Caki2 (cell line): ENCODE data around the gene GIT2. TPM values are rescaled to one million over a fixed set of nuclear protein-coding genes. Genes with fewer than 3 reads are reported as not detected.

Experiments used
- DNase-seq: peaks from one replicate; pipeline ENCODE4 v3.0.0-alpha.2; 2015; ENCODE audit warnings: low read depth
- in situ Hi-C: cut with HindIII; loops from 2 replicates; pipeline ENCODE4 v1.10.0; 2016; ENCODE audit warnings: low sequenced_read_pairs, low pct_unique_long_range_greater_than_20kb, mixed read lengths
- total RNA-seq: library from RNA; depleted of rRNA; stranded (reverse); fragments of >200 nt; shearing (Covaris generic); gene quantifications from 2 replicates; pipeline ENCODE4 v1.2.3, GENCODE V29; 2014; ENCODE audit warnings: low replicate concordance

The GIT2 gene
- total RNA-seq, 1 experiment from 2014 or later = 4.5 TPM

DNA sequence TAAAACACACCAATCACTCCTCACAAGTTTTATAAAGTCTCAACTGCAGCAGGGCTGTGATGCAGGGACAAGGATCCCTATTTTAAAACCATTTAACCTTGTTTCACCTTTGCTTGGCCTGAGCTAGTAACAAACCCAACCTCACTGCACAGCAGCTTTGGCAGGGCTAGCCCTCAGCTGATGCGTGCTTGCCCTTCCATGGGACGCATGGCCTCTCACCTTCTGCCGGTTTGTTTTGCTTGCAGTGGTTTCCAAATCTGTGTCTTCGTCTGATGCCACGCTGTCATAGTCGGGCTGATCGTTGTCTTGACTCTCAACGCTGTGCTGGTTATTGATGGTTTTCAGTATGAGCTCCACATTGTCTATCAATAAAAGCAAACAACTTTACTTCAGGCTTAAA, 43.3 kb downstream of the GIT2 start:
- in situ Hi-C loops = no loop called here
- DNase-seq = no peak

DNA sequence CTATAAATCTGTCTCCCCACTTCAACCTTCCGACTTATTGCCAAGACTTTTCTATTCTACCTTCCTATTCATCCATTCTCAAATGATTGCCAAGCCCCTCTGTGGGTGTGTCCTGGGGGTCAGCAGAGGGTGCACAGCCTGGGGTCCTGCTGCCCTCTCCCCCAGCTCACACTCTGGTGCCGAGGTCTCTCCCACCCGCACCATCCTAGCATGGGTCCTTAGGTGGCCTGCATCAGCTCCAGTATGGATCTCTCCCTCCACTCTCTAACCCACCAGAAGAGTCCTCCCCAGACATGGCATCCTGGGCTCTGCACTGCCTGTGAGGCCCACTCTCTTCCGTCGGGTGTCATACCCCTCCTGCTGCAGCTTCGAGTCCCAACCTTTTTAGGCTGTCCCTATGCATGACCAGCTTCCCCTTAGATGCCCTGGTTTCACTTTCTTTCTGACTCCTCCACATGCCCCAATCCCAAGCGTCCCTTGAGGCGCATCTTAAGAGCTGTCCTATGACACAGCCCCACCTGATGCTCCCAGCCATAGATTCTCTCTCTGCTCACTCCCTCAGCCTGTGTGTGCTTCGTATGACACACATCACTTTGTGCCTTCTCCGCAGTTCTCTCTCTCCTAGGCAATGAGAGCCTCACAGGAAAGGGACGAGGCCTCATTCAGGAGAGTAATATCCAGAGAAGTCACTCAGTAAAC, 43.9 kb downstream of the GIT2 start:
- in situ Hi-C loops = no loop called here
- DNase-seq = no peak

DNA sequence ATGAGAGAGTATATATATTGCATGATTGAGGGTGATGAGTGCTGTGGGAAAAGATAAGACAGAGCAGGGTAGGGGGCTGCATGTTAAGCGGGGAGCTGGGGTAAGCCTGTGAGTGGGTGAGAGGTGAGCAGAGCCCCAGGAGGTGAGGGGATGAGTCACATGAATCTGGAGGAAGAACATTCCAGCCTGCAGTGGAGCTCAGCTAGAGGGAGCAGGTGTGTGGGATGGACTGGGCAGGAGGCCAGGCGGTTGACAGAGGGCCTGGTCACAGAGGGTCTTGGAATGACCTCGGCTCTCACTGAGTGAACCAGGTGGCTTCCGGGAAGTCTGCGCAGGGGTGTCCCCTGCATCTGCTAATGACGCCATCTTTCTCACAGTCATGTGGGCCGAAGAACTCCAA, 44.4 kb downstream of the GIT2 start:
- in situ Hi-C loops = no loop called here
- DNase-seq = peak; percentile 13

DNA sequence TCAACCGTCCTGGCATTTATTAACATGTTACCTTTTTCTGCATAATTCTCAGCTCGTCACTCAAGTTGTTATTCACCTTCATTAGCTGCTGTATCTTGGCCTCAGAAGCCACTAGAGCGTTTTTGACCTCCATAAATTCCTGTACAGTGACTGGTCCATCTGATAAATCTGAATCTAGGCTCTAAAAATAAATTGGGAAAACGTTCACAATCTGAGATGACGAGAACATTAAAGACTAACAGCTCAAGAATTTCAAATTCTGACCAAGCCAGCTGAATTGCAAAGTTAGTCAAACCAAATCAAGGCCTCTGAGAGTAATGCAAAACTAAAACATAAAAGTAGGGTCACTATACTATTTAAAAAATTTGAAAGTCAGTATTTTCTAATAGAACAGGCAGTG, 45.0 kb downstream of the GIT2 start:
- peak; percentile 32 for DNase-seq
- in situ Hi-C loops = no loop called here

DNA sequence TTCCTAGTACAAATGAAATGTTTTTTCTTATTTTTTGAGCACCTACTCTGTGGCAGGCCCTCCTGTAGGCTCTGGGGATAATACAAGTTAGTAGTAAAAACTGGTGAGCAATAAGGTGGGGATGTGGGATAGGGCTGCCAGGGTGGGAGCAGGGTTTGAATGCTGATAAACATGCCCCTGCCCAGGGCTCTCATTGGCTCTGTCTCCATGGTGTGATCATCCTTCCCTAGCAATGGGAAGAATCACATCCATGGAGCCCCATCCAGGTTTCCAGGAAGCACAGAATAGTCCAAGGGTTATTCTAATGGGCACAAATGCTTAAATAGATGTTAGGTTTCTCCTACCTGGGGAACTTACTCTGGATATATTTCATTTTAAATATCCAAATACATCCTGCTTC, 45.5 kb downstream of the GIT2 start:
- in situ Hi-C loops = no loop called here
- DNase-seq = no peak

DNA sequence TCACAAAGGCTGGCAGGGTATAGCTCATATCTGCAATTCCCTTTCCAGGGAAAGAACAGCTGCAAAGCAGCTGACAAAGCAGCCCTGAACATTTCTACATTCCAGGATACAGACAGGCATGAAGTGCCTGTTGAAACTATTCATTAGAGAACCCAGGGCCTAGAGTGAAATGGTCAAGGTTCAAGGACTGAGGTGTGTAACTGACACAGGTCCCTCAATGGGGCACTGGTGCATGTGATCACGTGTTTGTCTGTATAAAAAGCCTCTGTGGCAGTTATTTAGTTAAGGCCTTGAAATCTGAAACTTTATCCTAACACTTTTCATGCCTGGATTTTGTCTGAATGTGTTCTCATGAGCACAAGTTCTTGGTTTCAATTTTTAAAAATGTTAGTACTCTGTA, 47.1 kb downstream of the GIT2 start:
- DNase-seq = no peak
- in situ Hi-C loops = no loop called here

DNA sequence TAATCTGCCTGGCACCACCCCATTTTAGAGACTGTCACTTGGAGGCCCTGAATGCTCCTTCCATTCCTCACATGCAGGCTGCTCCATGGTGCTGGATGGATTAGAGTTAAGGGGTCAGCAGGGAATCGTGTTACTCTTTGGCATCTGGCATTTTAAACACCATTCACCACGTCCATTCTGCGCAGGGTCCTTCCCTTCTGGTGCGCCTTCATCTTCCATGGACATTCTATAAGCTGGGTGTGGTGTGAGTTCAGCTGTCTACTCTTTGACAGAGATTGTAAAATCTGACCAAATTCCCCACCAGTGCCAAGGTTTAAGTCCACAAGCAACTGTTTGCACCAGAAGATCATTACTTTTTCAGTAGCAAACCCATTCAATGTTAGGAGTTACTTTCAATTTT, 47.8 kb downstream of the GIT2 start:
- in situ Hi-C loops = no loop called here
- no peak for DNase-seq

DNA sequence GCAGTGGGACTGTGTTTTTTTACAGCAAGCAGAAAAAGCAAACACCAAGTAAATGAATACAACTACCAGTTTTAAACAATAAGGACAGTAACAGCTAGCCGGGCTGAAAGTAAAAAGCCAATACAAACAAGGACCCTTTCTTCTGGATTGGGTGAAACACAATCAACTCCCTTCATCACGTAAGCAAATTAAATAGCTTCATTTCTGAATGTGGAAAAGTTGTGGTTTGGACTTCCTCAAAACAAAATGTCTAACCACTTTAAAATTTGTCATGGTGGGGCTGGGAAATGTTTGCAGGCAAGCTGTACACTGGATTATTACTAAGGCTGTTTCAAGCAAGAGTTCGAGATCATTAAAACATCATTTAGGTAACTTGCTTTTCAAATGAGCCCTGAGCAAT, 48.6 kb downstream of the GIT2 start:
- DNase-seq = no peak
- in situ Hi-C loops = no loop called here

DNA sequence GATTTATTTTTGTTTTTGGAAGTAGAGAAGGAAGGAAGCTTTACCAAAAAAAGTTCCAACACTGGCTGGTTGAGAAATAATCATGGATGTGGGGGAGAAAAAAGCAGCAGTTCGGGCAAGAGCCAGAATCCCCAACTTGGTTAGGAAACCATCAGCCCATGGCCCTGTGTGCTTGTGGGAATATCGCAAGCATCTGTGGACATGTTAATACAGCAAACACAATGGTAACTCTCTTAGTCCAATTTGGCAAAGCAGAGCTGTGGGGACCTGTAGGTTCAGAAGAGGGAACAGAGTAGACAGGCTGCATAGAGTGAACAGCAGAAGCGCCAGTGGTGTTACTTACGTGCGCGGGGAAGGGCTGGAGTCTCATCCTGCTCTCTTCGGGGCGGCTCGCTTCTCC, 49.3 kb downstream of the GIT2 start:
- DNase-seq = no peak
- in situ Hi-C loops = no loop called here

DNA sequence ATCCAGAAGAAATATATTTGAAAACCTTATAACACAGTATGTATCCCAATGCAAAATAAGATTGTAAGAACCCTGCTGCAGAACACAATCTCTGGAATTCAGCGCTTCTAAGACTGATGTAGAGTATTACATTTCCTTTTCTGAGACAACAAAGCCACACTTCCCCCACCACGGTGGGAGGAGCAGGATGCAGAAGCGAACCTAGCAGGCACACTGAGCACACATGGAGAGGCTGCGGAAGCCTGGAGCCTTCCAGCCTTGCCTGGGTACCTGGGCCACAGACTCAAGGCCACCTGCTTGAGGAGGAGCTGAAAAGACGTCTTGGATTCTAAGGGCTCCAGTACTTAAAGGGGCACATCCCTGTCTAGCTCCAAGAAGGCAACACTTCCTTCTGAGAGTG, 49.7 kb downstream of the GIT2 start:
- DNase-seq = no peak
- in situ Hi-C loops = no loop called here

DNA sequence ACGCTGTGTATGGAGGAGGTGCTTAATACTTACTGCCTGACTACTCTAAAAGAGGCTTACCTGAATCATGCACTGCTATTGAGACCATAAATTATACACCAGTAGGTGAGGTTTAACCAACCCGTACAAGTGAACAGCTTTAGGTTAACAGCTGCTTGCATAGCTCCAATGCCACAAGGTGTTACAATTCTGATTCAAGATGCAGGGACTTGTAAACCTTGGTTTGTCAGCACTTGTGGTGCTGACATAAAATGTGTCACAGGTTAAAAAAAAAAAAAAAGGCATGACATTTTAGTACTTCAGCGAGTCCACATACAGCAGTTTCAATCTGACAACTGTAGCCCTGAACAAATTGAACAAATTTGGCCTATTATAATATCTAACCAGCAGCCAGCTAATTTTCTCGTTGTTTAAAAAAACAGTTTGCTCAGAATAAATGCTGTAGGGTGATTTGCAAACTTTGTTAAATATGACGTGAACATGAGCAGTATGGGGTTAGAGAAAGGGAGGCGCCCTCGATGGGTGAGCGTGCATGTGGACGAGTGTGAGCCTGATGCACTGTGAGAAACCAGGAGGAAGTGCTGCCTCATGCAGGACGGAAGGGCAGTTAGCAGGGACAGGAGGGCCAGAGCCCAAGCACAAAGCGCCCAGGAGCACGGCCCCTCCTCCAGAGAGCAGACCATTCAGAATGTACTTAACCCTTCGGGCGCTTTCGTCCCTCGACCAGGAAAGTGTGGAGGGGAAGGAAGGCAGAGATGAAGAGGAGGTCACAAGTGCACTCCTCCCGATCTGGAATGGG, 51.4 kb downstream of the GIT2 start:
- no peak for DNase-seq
- in situ Hi-C loops = no loop called here

DNA sequence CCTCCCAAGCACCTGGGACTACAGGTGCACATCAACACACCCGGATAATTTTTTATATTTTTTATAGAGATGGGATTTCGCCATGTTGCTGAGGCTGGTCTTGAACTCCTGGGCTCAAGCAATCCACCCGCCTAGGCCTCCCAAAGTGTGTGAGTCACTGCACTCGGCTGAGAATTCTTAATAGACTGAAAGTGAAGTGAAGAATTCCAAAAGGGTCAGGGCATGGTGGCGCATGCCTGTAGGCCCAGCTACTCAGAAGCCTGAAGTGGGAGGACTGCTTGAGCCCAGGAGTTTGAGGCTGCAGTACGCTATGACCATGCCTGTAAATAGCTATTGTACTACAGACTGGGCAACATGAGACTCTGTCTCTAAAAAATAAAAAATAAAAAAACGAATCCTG, 52.4 kb downstream of the GIT2 start:
- no peak for DNase-seq
- in situ Hi-C loops = no loop called here

DNA sequence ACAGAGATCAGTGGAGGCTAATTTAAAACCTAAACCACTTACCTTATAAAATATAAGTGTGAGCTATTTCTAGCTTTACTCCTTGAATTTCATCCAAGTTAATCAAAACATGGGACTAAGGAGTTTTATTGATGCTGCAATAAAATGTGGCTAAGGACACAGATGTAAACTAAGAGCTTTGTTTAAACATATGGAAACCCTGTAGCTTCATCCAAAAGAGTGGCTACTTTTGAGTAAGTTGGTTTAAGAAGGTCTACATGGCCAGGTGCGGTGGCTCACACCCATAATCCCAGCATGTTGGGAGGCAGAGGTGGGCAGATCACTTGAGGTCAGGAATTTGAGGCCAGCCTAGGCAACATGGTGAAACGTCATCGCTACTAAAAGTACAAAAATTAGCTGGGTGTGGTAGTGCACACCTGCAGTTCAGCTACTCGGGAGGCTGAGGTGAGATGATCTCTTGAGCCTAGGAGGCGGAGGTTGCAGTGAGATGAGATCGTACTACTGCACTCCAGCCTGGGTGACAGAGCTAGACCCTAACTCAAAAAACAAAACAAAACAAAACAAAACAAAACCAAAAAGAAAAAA, 55.7 kb downstream of the GIT2 start:
- in situ Hi-C loops = no loop called here
- no peak for DNase-seq

DNA sequence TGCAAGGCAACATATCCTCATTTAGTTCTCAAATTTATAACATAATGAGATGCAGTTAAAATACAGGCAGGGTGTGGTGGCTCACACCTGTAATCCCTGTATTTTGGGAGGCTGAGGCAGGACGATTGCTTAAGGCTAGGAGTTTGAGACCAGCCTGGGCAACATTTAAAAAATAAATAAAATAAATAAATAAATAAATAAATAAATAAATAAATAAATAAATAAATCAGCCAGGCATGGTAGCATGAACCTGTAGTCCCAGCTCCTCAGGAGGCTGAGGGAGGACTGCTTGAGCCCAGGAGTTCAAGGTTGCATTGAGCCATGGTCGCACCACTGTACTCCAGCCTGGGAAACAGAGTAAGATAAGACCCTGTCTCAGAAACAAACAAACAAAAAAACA, 56.7 kb downstream of the GIT2 start:
- in situ Hi-C loops = no loop called here
- no peak for DNase-seq

DNA sequence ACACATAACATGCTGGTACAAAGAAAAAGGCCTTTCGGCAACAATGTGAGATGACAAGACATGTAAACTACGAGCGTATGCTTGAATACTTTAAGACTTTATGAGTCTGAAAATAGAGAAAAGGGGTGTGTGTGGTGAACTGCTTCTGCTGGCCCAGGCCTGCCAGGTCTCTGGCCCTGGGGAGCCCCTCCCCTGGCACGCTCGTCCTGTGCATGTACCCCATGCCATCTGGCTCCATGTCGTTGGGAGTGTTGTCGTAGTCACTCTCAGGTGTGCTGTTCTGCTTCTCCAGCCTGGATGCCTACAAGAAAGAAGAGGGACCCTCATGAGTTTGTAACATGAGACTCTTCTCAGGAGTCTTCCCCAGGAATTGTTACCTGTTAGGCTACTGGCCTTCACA, 57.2 kb downstream of the GIT2 start:
- DNase-seq = no peak
- in situ Hi-C loops = no loop called here

DNA sequence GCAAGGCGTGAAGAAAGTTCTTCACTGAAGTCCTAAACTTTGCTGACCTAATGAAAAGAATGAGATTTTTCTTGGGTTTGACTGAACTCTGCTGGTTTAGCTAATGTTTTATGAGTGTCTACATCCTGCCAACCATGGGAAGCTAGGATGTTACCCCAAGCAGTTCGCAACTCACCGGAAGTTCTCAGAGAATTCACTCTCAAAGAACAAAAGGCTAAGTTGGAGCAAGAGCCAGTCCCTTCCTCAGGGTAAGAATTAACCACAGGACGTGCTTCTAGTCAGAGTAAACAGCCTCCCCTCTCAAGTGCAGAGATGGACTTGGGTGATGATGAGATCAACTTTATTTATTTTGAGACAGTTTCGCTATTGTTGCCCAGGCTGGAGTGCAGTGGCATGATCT, 58.8 kb downstream of the GIT2 start:
- in situ Hi-C loops = no loop called here
- no peak for DNase-seq

DNA sequence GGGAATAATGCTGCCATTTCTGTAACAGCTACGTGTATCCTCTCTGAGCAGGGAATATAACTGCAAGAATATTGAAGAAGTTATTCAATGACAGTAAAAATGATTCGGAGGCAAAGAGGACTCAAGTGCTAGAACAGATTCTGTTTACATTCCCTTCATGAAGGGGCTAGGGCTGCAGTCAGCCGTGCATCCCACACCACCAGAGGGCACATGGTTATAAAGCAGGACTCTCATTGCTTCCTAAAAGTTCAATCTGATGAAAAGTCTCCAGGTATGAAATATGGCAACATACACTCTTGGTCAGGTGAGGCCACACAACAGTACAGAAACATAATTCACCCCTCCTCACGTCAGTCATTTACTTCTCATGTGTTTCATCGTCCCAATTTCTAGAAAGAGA, 62.1 kb downstream of the GIT2 start:
- in situ Hi-C loops = no loop called here
- DNase-seq = no peak

DNA sequence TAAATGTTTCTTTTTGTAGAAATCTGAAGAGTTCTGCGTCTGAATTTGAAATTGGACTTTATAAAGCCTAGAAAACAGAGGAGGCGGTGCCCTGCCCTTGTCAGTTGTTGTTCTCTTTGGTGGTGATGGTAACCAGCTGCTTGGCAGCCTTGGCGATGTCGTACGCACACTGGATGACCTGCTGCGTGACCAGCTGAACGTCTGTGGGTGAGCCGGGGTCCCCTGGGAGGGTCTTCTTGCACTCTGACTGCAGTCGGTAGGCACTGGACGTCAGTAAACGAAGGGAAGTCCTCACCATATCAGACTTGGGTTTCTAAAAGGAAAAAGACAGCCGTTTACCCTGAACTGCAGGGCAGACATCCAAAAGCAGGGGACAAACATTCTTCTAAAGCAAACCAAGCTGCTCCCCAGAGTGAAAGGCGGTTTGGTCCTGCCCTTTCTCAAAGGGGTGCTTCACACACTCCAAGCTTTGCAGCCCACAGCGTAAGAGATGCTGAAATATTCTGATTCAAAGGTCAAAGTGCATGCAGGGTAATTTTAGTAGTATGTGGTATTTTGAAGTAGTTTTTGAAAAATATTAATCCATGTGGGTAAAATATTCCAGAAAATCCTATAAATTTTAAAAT, 63.2 kb downstream of the GIT2 start:
- in situ Hi-C loops = no loop called here
- DNase-seq = no peak

DNA sequence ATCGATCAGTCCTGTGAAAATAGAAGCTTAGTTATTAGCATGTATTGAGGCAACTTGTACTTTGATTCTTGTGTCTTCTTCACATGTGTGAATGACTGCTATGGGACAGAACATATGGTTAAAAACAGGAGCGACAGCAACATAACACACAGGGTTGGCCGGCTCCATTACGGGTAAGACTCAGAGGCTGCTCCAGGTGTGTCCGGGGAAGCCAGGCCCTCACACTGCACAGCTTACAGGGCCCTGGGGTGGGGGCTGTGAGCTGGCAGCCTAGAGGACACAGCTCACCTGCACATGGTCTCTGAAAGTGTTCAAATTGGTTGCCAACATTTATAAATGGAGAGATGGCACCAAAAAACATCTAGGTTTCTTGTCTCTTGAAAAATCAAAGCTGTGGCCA, 65.0 kb downstream of the GIT2 start:
- in situ Hi-C loops = no loop called here
- no peak for DNase-seq
